ENCODE data around the gene BHLHE23.
A peak's percentile ranks its signal among the peaks of the same experiment; 100 is the strongest.

Gene BHLHE23

GRCh38 chr20:63049561-63050221 lies 42.9 kb upstream of the BHLHE23 start:
- FAIRE-seq (no peak), DNase-seq (ENCODE audit: insufficient read length, low spot score) (no peak)
- TF ChIP-seq POU2F2 (IDR thresholded peaks at IDR 0.05; ENCODE audit: low read depth, low read length) (no peak), TAF1 (IDR thresholded peaks at IDR 0.05; ENCODE audit: low read depth, low read length) (no peak), POLR2A (IDR thresholded peaks at IDR 0.05; ENCODE audit: low read depth, low read length) (no peak)

GRCh38 chr20:63049191-63049518 lies 42.4 kb upstream of the BHLHE23 start:
- FAIRE-seq: no peak
- TF ChIP-seq POU2F2 (IDR thresholded peaks at IDR 0.05; ENCODE audit: low read depth, low read length) (no peak), POLR2AphosphoS5 (IDR thresholded peaks at IDR 0.05; ENCODE audit: low read depth, low read length) (no peak), TAF1 (IDR thresholded peaks at IDR 0.05; ENCODE audit: low read depth, low read length) (no peak), POLR2A (IDR thresholded peaks at IDR 0.05; ENCODE audit: low read depth, low read length) (no peak), PAX5 (IDR thresholded peaks at IDR 0.05; ENCODE audit: insufficient read depth, low read length, severe bottlenecking) (no peak), SPI1 (IDR thresholded peaks at IDR 0.05; ENCODE audit: low read depth, low read length) (no peak)

GRCh38 chr20:63048516-63049190 lies 41.9 kb upstream of the BHLHE23 start:
- FAIRE-seq (no peak), DNase-seq (ENCODE audit: insufficient read length, low spot score) (no peak)
- TF ChIP-seq POLR2AphosphoS5 (IDR thresholded peaks at IDR 0.05; ENCODE audit: low read depth, low read length) (no peak), POU2F2 (IDR thresholded peaks at IDR 0.05; ENCODE audit: low read depth, low read length) (no peak), PAX5 (IDR thresholded peaks at IDR 0.05; ENCODE audit: insufficient read depth, low read length, severe bottlenecking) (no peak), SPI1 (IDR thresholded peaks at IDR 0.05; ENCODE audit: low read depth, low read length) (no peak), TAF1 (IDR thresholded peaks at IDR 0.05; ENCODE audit: low read depth, low read length) (no peak), POLR2A (IDR thresholded peaks at IDR 0.05; ENCODE audit: low read depth, low read length) (no peak)

More at GRCh38 chr20:63049191-63049518, 42.4 kb upstream of the BHLHE23 start:
- no peak for DNase-seq (ENCODE audit: insufficient read length, low spot score)

- FAIRE-seq (no peak), DNase-seq (ENCODE audit: insufficient read length, low spot score) (no peak)
- TF ChIP-seq POU2F2 (IDR thresholded peaks at IDR 0.05; ENCODE audit: low read depth, low read length): no peak
- TF ChIP-seq PAX5 (IDR thresholded peaks at IDR 0.05; ENCODE audit: insufficient read depth, low read length, severe bottlenecking): no peak
- no peak for TF ChIP-seq POLR2A (IDR thresholded peaks at IDR 0.05; ENCODE audit: low read depth, low read length)
- no peak for TF ChIP-seq POLR2AphosphoS5 (IDR thresholded peaks at IDR 0.05; ENCODE audit: low read depth, low read length)
- TF ChIP-seq SPI1 (IDR thresholded peaks at IDR 0.05; ENCODE audit: low read depth, low read length): no peak
- no peak for TF ChIP-seq TAF1 (IDR thresholded peaks at IDR 0.05; ENCODE audit: low read depth, low read length)
Measured at GRCh38 chr20:63047946-63048345, 41.2 kb upstream of the BHLHE23 start.

- TF ChIP-seq TAF1 (IDR thresholded peaks at IDR 0.05; ENCODE audit: low read depth, low read length): no peak
- no peak for TF ChIP-seq POLR2A (IDR thresholded peaks at IDR 0.05; ENCODE audit: low read depth, low read length)
- TF ChIP-seq SPI1 (IDR thresholded peaks at IDR 0.05; ENCODE audit: low read depth, low read length): no peak
- no peak for TF ChIP-seq POU2F2 (IDR thresholded peaks at IDR 0.05; ENCODE audit: low read depth, low read length)
- no peak for TF ChIP-seq PAX5 (IDR thresholded peaks at IDR 0.05; ENCODE audit: insufficient read depth, low read length, severe bottlenecking)
- no peak for TF ChIP-seq POLR2AphosphoS5 (IDR thresholded peaks at IDR 0.05; ENCODE audit: low read depth, low read length)
- peak; percentile 89 for FAIRE-seq
- no peak for DNase-seq (ENCODE audit: insufficient read length, low spot score)
Measured at GRCh38 chr20:63047267-63047666, 40.5 kb upstream of the BHLHE23 start.

- FAIRE-seq (no peak), DNase-seq (ENCODE audit: insufficient read length, low spot score) (no peak)
- TF ChIP-seq PAX5 (IDR thresholded peaks at IDR 0.05; ENCODE audit: insufficient read depth, low read length, severe bottlenecking): no peak
- no peak for TF ChIP-seq SPI1 (IDR thresholded peaks at IDR 0.05; ENCODE audit: low read depth, low read length)
- no peak for TF ChIP-seq TAF1 (IDR thresholded peaks at IDR 0.05; ENCODE audit: low read depth, low read length)
- no peak for TF ChIP-seq POU2F2 (IDR thresholded peaks at IDR 0.05; ENCODE audit: low read depth, low read length)
- no peak for TF ChIP-seq POLR2AphosphoS5 (IDR thresholded peaks at IDR 0.05; ENCODE audit: low read depth, low read length)
- no peak for TF ChIP-seq POLR2A (IDR thresholded peaks at IDR 0.05; ENCODE audit: low read depth, low read length)
Measured at GRCh38 chr20:63046841-63047240, 40.1 kb upstream of the BHLHE23 start.

GRCh38 chr20:63045991-63046390 lies 39.2 kb upstream of the BHLHE23 start:
- FAIRE-seq: no peak
- no peak for DNase-seq (ENCODE audit: insufficient read length, low spot score)
- TF ChIP-seq POU2F2 (IDR thresholded peaks at IDR 0.05; ENCODE audit: low read depth, low read length) (no peak), PAX5 (IDR thresholded peaks at IDR 0.05; ENCODE audit: insufficient read depth, low read length, severe bottlenecking) (no peak), POLR2AphosphoS5 (IDR thresholded peaks at IDR 0.05; ENCODE audit: low read depth, low read length) (no peak), POLR2A (IDR thresholded peaks at IDR 0.05; ENCODE audit: low read depth, low read length) (no peak), TAF1 (IDR thresholded peaks at IDR 0.05; ENCODE audit: low read depth, low read length) (no peak), SPI1 (IDR thresholded peaks at IDR 0.05; ENCODE audit: low read depth, low read length) (no peak)

- FAIRE-seq: no peak
- TF ChIP-seq TAF1 (IDR thresholded peaks at IDR 0.05; ENCODE audit: low read depth, low read length) (no peak), PAX5 (IDR thresholded peaks at IDR 0.05; ENCODE audit: insufficient read depth, low read length, severe bottlenecking) (no peak), POLR2A (IDR thresholded peaks at IDR 0.05; ENCODE audit: low read depth, low read length) (no peak), SPI1 (IDR thresholded peaks at IDR 0.05; ENCODE audit: low read depth, low read length) (no peak), POLR2AphosphoS5 (IDR thresholded peaks at IDR 0.05; ENCODE audit: low read depth, low read length) (no peak), POU2F2 (IDR thresholded peaks at IDR 0.05; ENCODE audit: low read depth, low read length) (no peak)
Measured at GRCh38 chr20:63045401-63045800, 38.6 kb upstream of the BHLHE23 start.

GRCh38 chr20:63044605-63045004 lies 37.8 kb upstream of the BHLHE23 start:
- TF ChIP-seq POLR2A (IDR thresholded peaks at IDR 0.05; ENCODE audit: low read depth, low read length): no peak
- no peak for TF ChIP-seq SPI1 (IDR thresholded peaks at IDR 0.05; ENCODE audit: low read depth, low read length)
- no peak for TF ChIP-seq TAF1 (IDR thresholded peaks at IDR 0.05; ENCODE audit: low read depth, low read length)
- TF ChIP-seq POU2F2 (IDR thresholded peaks at IDR 0.05; ENCODE audit: low read depth, low read length): no peak
- no peak for TF ChIP-seq POLR2AphosphoS5 (IDR thresholded peaks at IDR 0.05; ENCODE audit: low read depth, low read length)
- TF ChIP-seq PAX5 (IDR thresholded peaks at IDR 0.05; ENCODE audit: insufficient read depth, low read length, severe bottlenecking): no peak
- no peak for DNase-seq (ENCODE audit: insufficient read length, low spot score)
- FAIRE-seq: no peak

More at GRCh38 chr20:63045401-63045800, 38.6 kb upstream of the BHLHE23 start:
- DNase-seq (ENCODE audit: insufficient read length, low spot score): no peak
